Measurements from ENCODE around the gene PLXNB2.
"Not testable (repeated sequence)": the region's sequence is repeated elsewhere in the genome, so short reads cannot be mapped to it uniquely, and the experiment has no call there.

The PLXNB2 gene

GRCh38 chr22:50325444-50326224 is 18.2 kb upstream of the PLXNB2 start:
- no peak for DNase-seq
- ATAC-seq: no peak

GRCh38 chr22:50323900-50324299 is 16.5 kb upstream of the PLXNB2 start:
- ATAC-seq (no peak), DNase-seq (no peak)

- not testable (repeated sequence) for DNase-seq, ATAC-seq
These were observed 15.1 kb upstream of the PLXNB2 start for GRCh38 chr22:50322382-50323104.

GRCh38 chr22:50320671-50321325 is 13.4 kb upstream of the PLXNB2 start:
- peak; percentile 11 for ATAC-seq

GRCh38 chr22:50320116-50320515 is 12.7 kb upstream of the PLXNB2 start:
- DNase-seq (no peak), ATAC-seq (no peak)

More at GRCh38 chr22:50320671-50321325, 13.4 kb upstream of the PLXNB2 start:
- no peak for DNase-seq

GRCh38 chr22:50319503-50319951 is 12.1 kb upstream of the PLXNB2 start:
- no peak for ATAC-seq
- DNase-seq: no peak

GRCh38 chr22:50318698-50319411 is 11.4 kb upstream of the PLXNB2 start:
- DNase-seq (no peak), ATAC-seq (no peak)

- DNase-seq (no peak), ATAC-seq (no peak)
These were observed 10.9 kb upstream of the PLXNB2 start for GRCh38 chr22:50318356-50318697.

- DNase-seq: no peak
- no peak for ATAC-seq
These were observed 10.2 kb upstream of the PLXNB2 start for GRCh38 chr22:50317674-50318073.

- no peak for ATAC-seq
- no peak for DNase-seq
These were observed 9.7 kb upstream of the PLXNB2 start for GRCh38 chr22:50317178-50317577.

- ATAC-seq (no peak), DNase-seq (no peak)
These were observed 8.9 kb upstream of the PLXNB2 start for GRCh38 chr22:50316114-50317065.

- DNase-seq (no peak), ATAC-seq (no peak)
These were observed 8.1 kb upstream of the PLXNB2 start for GRCh38 chr22:50315289-50316113.

- ATAC-seq (peak; percentile 90), DNase-seq (peak; percentile 85)
These were observed 7.2 kb upstream of the PLXNB2 start for GRCh38 chr22:50314455-50315288.

- no peak for ATAC-seq
- no peak for DNase-seq
These were observed 6.6 kb upstream of the PLXNB2 start for GRCh38 chr22:50314081-50314454.

GRCh38 chr22:50313600-50313999 is 6.2 kb upstream of the PLXNB2 start:
- ATAC-seq (no peak), DNase-seq (no peak)

- DNase-seq (no peak), ATAC-seq (no peak)
These were observed 5.6 kb upstream of the PLXNB2 start for GRCh38 chr22:50313021-50313420.

- no peak for DNase-seq
- ATAC-seq: no peak
These were observed 4.9 kb upstream of the PLXNB2 start for GRCh38 chr22:50312371-50312770.

- ATAC-seq: no peak
- no peak for DNase-seq
These were observed 4.3 kb upstream of the PLXNB2 start for GRCh38 chr22:50311606-50312351.

All from stimulated activated naive CD8-positive, alpha-beta T cell treated with anti-CD3 and anti-CD28 coated beads, Interleukin-15, Interleukin-2, amounts not matched to agents 100 U/mL and 50 U/mL, for 24 hours (primary cell).